ENCODE measurements around the gene RNF157.
A peak's percentile ranks its signal among the peaks of the same experiment; 100 is the strongest.

RNF157 gene

DNA sequence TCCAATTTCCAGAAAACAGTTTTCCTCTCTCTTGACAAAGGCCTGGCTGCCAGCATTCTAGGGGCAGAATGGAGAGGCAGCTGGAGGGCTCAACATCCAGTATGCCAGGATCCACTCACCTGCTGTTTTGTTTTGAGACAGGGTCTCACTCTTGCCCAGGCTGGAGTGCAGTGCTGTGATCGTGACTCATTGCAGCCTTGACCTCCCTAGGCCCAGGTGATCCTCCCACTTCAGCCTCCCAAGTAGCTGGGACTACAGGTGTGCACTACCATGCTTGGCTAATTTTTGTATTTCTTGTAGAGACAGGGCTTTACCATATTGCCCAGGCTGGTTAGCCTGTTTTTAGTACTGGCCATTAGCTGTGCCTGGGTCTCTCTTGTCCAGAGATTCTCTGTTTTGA is 70.2 kb downstream of the RNF157 start:
- DNase-seq (ENCODE audit: low read depth), result no peak
- TF ChIP-seq, protein P1, sequence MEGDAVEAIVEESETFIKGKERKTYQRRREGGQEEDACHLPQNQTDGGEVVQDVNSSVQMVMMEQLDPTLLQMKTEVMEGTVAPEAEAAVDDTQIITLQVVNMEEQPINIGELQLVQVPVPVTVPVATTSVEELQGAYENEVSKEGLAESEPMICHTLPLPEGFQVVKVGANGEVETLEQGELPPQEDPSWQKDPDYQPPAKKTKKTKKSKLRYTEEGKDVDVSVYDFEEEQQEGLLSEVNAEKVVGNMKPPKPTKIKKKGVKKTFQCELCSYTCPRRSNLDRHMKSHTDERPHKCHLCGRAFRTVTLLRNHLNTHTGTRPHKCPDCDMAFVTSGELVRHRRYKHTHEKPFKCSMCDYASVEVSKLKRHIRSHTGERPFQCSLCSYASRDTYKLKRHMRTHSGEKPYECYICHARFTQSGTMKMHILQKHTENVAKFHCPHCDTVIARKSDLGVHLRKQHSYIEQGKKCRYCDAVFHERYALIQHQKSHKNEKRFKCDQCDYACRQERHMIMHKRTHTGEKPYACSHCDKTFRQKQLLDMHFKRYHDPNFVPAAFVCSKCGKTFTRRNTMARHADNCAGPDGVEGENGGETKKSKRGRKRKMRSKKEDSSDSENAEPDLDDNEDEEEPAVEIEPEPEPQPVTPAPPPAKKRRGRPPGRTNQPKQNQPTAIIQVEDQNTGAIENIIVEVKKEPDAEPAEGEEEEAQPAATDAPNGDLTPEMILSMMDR (IDR thresholded peaks at IDR 0.05; ENCODE audit: insufficient read depth, low read depth, low read length, missing control alignments), result no peak
- no peak overlapping the region for H3K4me3 ChIP-seq (ENCODE audit: low read length)

GRCh38 chr17:76166906-76167305 is 73.4 kb downstream of the RNF157 start:
- no peak overlapping the region for H3K4me3 ChIP-seq (ENCODE audit: low read length)
- TF ChIP-seq, protein P1 (IDR thresholded peaks at IDR 0.05; ENCODE audit: insufficient read depth, low read depth, low read length, missing control alignments), result no peak
- DNase-seq (ENCODE audit: low read depth), result no peak

DNA sequence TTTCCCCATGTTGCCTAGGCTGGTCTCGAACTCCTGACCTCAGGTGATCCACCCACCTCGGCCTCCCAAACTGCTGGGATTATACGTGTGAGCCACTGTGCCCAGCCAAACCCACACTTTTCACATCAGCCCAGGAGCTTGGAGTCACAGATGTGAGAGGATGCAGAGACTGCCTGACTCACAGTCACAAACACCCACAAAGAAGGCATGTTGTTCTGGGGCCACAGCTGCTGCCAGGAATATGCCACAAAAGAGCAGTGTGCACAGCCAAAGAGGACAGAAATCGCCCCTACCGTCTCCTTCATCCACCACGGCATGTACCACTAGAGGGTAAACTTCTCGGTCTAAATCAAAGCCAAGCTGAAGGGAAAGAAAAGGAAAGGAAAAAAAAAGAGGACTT is 74.1 kb downstream of the RNF157 start:
- peak; percentile 10 for DNase-seq (ENCODE audit: low read depth)
- TF ChIP-seq, protein P1 (IDR thresholded peaks at IDR 0.05; ENCODE audit: insufficient read depth, low read depth, low read length, missing control alignments), result no peak

DNA sequence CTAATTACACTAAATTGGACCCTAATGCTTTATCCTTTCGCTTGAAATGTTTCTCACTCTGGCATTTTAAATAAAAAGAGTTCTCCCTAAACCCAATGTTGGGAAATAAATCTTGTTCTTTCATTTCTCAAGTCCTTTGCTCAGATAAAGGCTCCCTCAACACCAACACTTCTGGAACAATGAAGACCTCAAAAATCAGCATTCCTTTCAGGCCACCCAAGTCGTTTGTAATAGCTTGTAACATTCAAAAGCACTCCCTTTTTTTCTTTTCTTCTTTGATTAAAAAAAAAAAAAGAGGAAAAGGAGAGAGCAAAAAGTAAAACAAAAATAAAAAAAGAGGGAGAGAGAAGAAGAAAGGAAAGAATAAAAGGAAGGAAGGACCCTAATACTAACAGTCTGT is 76.0 kb downstream of the RNF157 start:
- TF ChIP-seq, protein P1 (IDR thresholded peaks at IDR 0.05; ENCODE audit: insufficient read depth, low read depth, low read length, missing control alignments), result no peak
- no peak for DNase-seq (ENCODE audit: low read depth)
- H3K4me3 ChIP-seq (ENCODE audit: low read length), result no peak overlapping the region

More for the DNA sequence above, 74.1 kb downstream of the RNF157 start:
- H3K4me3 ChIP-seq (ENCODE audit: low read length), result no peak overlapping the region

DNA sequence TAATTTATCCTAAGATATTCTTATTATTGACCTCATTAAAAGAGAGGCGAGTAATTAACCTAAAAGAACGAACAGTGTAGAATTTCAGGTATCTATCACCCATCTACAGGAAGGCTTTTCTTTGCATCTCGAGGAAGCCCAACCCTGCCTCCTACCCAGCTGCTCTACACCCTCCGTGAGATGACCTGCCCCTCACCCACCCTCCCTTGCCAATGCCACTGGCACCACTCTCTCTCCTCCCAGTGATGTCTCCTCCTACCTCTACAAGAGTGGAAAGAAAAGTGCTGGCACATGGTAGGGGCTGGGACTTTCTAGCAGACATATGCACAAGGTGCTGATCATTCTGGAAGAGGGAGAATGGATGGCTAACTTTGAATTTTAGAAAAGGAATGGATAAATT is 76.4 kb downstream of the RNF157 start:
- TF ChIP-seq, protein P1 (IDR thresholded peaks at IDR 0.05; ENCODE audit: insufficient read depth, low read depth, low read length, missing control alignments), result no peak
- no peak for DNase-seq (ENCODE audit: low read depth)
- H3K4me3 ChIP-seq (ENCODE audit: low read length), result no peak overlapping the region

GRCh38 chr17:76161619-76162266 is 78.5 kb downstream of the RNF157 start:
- TF ChIP-seq, protein P1 (IDR thresholded peaks at IDR 0.05; ENCODE audit: insufficient read depth, low read depth, low read length, missing control alignments), result no peak
- no peak for DNase-seq (ENCODE audit: low read depth)
- H3K4me3 ChIP-seq (ENCODE audit: low read length), result no peak overlapping the region

DNA sequence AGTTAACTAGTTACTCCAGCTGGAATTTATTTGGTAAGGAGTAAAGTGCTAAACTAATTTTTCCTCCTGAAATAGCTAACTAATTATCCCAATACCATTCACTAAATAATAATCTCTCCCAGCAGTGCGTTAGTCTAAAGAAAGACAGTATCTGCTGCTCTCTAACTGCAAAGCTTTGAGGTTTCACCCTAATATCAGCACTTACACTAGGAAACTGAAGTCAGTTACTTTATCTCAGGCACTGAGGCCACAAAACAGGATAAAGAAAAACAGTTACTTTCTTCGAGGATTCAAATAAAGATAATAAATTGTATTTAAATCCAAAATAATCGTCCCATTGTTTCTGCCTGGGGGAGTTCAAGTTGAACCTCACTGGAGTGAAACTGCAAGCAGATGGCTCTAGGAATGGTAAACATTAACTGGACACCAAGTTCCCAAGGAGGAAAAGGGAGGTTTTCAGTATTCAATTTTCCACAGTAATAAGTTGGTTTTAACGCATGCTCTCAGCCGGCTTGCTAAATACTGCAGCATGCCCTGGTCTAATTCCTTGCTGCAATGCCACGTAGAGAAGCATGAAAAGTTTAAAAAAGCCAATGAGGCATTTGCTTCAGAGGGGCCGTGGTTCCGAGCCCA is 79.3 kb downstream of the RNF157 start:
- DNase-seq (ENCODE audit: low read depth), result no peak
- no peak overlapping the region for H3K4me3 ChIP-seq (ENCODE audit: low read length)
- TF ChIP-seq, protein P1 (IDR thresholded peaks at IDR 0.05; ENCODE audit: insufficient read depth, low read depth, low read length, missing control alignments), result no peak

Data from epithelial cell of esophagus (primary cell).